ENCODE results near the gene STAT1.
A peak's percentile ranks its signal among the peaks of the same experiment; 100 is the strongest.

STAT1 gene

DNA sequence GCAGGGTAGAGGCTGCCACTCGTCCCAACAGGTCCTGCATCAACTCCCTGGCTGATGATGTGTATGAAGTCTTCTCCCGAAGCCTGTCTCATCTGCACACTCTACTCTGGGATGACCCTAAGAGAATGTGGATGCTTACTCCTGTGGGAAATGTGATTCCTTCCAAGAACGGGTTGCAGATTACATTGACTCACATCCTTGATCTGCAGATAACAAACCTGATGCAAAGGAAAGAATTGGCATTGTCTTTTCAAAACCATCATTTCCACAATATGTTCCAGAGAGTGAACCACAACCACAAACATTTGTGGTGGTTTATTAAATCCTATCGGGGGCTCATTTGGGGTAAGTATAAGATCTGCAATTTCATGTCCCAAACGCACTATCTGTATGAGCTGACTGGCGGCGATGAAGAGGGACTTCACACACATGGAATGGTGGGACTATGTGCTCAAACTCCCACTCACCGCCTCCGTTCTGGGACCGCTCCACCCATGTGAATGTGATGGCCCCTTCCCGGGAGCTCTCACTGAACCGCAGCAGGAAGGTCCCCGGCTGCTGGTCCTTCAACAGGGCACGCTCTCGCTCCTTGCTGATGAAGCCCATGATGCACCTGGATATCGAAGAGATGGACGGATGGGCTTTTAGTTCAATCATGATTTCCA, 35.5 kb downstream of the STAT1 start:
- peak; percentile 87 for ATAC-seq
- TF ChIP-seq ZNF565 (CRISPR knock-in tag; conservative IDR thresholded peaks at IDR 0.05; ENCODE audit: low read depth) (no peak), ZC3H10 (CRISPR knock-in tag; IDR thresholded peaks at IDR 0.05) (no peak), ISL1 (CRISPR knock-in tag; IDR thresholded peaks at IDR 0.05) (peak; percentile 52; the same call in 1 of the 2 replicates)
- TF ChIP-seq, protein P1, sequence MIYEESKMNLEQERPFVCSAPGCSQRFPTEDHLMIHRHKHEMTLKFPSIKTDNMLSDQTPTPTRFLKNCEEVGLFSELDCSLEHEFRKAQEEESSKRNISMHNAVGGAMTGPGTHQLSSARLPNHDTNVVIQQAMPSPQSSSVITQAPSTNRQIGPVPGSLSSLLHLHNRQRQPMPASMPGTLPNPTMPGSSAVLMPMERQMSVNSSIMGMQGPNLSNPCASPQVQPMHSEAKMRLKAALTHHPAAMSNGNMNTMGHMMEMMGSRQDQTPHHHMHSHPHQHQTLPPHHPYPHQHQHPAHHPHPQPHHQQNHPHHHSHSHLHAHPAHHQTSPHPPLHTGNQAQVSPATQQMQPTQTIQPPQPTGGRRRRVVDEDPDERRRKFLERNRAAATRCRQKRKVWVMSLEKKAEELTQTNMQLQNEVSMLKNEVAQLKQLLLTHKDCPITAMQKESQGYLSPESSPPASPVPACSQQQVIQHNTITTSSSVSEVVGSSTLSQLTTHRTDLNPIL (CRISPR knock-in tag; IDR thresholded peaks at IDR 0.05; ENCODE audit: low read depth) = peak; percentile 12; the same call in 1 of the 2 replicates
- TF ChIP-seq, protein P2, sequence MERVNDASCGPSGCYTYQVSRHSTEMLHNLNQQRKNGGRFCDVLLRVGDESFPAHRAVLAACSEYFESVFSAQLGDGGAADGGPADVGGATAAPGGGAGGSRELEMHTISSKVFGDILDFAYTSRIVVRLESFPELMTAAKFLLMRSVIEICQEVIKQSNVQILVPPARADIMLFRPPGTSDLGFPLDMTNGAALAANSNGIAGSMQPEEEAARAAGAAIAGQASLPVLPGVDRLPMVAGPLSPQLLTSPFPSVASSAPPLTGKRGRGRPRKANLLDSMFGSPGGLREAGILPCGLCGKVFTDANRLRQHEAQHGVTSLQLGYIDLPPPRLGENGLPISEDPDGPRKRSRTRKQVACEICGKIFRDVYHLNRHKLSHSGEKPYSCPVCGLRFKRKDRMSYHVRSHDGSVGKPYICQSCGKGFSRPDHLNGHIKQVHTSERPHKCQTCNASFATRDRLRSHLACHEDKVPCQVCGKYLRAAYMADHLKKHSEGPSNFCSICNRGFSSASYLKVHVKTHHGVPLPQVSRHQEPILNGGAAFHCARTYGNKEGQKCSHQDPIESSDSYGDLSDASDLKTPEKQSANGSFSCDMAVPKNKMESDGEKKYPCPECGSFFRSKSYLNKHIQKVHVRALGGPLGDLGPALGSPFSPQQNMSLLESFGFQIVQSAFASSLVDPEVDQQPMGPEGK (CRISPR knock-in tag; IDR thresholded peaks at IDR 0.05; ENCODE audit: borderline replicate concordance) = peak; percentile 55; the same call in 1 of the 2 replicates

DNA sequence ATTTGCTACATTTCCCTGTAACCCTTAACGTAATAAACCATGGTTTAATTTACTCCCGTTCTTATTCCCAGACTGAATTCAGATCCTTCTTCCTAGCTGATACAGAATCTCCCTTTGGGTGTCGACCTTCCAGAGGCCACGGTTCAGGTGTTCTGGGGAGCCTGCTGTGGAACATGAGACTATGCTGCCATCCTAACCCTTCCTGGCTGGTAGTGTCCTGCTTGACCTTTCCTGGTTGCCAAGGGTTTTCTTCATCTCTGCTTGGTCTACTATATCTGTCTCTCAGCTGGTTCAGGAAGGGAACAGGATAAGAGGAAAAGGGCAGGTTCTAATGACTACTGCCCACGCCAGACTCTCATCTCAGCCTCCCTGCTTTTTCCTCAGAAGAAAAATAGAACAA, 36.5 kb downstream of the STAT1 start:
- TF ChIP-seq ARNTL (CRISPR knock-in tag; IDR thresholded peaks at IDR 0.05; ENCODE audit: borderline replicate concordance, low read depth) (no peak), TOX (CRISPR knock-in tag; IDR thresholded peaks at IDR 0.05; ENCODE audit: borderline replicate concordance) (no peak), ZFP30 (CRISPR knock-in tag; IDR thresholded peaks at IDR 0.05) (no peak), ZFP3 (CRISPR knock-in tag; IDR thresholded peaks at IDR 0.05) (no peak), ESRRG (CRISPR knock-in tag; IDR thresholded peaks at IDR 0.05) (no peak), ZC3H10 (CRISPR knock-in tag; IDR thresholded peaks at IDR 0.05) (no peak), ISL1 (CRISPR knock-in tag; IDR thresholded peaks at IDR 0.05) (no peak), TCF4 (CRISPR knock-in tag; IDR thresholded peaks at IDR 0.05; ENCODE audit: borderline replicate concordance) (no peak), BACH2 (CRISPR knock-in tag; IDR thresholded peaks at IDR 0.05; ENCODE audit: borderline replicate concordance) (no peak), ZNF565 (CRISPR knock-in tag; conservative IDR thresholded peaks at IDR 0.05; ENCODE audit: low read depth) (no peak)
- TF ChIP-seq, protein P3, sequence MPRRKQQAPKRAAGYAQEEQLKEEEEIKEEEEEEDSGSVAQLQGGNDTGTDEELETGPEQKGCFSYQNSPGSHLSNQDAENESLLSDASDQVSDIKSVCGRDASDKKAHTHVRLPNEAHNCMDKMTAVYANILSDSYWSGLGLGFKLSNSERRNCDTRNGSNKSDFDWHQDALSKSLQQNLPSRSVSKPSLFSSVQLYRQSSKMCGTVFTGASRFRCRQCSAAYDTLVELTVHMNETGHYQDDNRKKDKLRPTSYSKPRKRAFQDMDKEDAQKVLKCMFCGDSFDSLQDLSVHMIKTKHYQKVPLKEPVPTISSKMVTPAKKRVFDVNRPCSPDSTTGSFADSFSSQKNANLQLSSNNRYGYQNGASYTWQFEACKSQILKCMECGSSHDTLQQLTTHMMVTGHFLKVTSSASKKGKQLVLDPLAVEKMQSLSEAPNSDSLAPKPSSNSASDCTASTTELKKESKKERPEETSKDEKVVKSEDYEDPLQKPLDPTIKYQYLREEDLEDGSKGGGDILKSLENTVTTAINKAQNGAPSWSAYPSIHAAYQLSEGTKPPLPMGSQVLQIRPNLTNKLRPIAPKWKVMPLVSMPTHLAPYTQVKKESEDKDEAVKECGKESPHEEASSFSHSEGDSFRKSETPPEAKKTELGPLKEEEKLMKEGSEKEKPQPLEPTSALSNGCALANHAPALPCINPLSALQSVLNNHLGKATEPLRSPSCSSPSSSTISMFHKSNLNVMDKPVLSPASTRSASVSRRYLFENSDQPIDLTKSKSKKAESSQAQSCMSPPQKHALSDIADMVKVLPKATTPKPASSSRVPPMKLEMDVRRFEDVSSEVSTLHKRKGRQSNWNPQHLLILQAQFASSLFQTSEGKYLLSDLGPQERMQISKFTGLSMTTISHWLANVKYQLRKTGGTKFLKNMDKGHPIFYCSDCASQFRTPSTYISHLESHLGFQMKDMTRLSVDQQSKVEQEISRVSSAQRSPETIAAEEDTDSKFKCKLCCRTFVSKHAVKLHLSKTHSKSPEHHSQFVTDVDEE (CRISPR knock-in tag; IDR thresholded peaks at IDR 0.05) = no peak
- TF ChIP-seq, protein P2 (CRISPR knock-in tag; IDR thresholded peaks at IDR 0.05; ENCODE audit: borderline replicate concordance) = no peak
- ATAC-seq = no peak

DNA sequence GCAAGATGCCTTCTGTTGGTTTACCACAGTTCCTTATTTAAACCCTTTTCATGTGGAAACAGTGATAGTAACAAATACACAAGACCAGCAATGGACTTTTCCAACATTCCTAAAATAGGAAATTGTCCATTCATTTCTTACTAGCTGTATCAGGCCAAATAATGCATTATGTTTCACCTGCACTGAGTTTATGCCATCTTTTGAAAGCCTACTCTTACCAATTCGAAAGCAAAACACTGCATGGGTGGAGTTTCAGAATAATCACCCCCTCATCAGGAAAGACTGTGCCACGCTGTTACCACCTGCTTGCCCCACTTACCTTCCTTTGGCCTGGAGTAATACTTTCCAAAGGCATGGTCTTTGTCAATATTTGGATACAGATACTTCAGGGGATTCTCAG, 37.5 kb downstream of the STAT1 start:
- ATAC-seq = no peak
- TF ChIP-seq CSDC2 (CRISPR knock-in tag; IDR thresholded peaks at IDR 0.05) (no peak), ISL1 (CRISPR knock-in tag; IDR thresholded peaks at IDR 0.05) (no peak), BACH2 (CRISPR knock-in tag; IDR thresholded peaks at IDR 0.05; ENCODE audit: borderline replicate concordance) (no peak), SNAI2 (CRISPR knock-in tag; IDR thresholded peaks at IDR 0.05) (no peak), PPARA (CRISPR knock-in tag; IDR thresholded peaks at IDR 0.05; ENCODE audit: borderline replicate concordance) (no peak), TOX (CRISPR knock-in tag; IDR thresholded peaks at IDR 0.05; ENCODE audit: borderline replicate concordance) (no peak), ZNF70 (CRISPR knock-in tag; IDR thresholded peaks at IDR 0.05) (no peak), RARB (CRISPR knock-in tag; IDR thresholded peaks at IDR 0.05) (no peak), ARNTL (CRISPR knock-in tag; IDR thresholded peaks at IDR 0.05; ENCODE audit: borderline replicate concordance, low read depth) (no peak), TCF4 (CRISPR knock-in tag; IDR thresholded peaks at IDR 0.05; ENCODE audit: borderline replicate concordance) (no peak), ZNF8 (CRISPR knock-in tag; IDR thresholded peaks at IDR 0.05) (no peak), ZC3H10 (CRISPR knock-in tag; IDR thresholded peaks at IDR 0.05) (no peak), ZFP3 (CRISPR knock-in tag; IDR thresholded peaks at IDR 0.05) (no peak)
- TF ChIP-seq, protein P4, sequence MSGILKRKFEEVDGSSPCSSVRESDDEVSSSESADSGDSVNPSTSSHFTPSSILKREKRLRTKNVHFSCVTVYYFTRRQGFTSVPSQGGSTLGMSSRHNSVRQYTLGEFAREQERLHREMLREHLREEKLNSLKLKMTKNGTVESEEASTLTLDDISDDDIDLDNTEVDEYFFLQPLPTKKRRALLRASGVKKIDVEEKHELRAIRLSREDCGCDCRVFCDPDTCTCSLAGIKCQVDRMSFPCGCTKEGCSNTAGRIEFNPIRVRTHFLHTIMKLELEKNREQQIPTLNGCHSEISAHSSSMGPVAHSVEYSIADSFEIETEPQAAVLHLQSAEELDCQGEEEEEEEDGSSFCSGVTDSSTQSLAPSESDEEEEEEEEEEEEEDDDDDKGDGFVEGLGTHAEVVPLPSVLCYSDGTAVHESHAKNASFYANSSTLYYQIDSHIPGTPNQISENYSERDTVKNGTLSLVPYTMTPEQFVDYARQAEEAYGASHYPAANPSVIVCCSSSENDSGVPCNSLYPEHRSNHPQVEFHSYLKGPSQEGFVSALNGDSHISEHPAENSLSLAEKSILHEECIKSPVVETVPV (CRISPR knock-in tag; IDR thresholded peaks at IDR 0.05) = no peak
- TF ChIP-seq, protein P2 (CRISPR knock-in tag; IDR thresholded peaks at IDR 0.05; ENCODE audit: borderline replicate concordance) = no peak
